ENCODE measurements around the gene CRTC1. TPM values are rescaled to one million over a fixed set of nuclear protein-coding genes. Genes with fewer than 3 reads are reported as not detected.
A peak's percentile ranks its signal among the peaks of the same experiment; 100 is the strongest.

The CRTC1 gene
- total RNA-seq, 2 donors from 2014 or later: 7.1 to 7.3 TPM

GRCh38 chr19:18783958-18784785 is 100.7 kb downstream of the CRTC1 start:
- peak overlapping the region in 1 of 2 donors; percentile 50 for H3K4me3 Mint-ChIP-seq
- peaks cover under 1 to 6% of the 10 kb centered on the region in 2 donors for H3K36me3 Mint-ChIP-seq (ENCODE audit: insufficient read depth in 2 of 2)
- ATAC-seq (replicated peaks in 1 of 2) (no peak), DNase-seq (no peak)
- H3K4me1 Mint-ChIP-seq (ENCODE audit: low read depth): peaks cover 29% of the 10 kb centered on the region
- peaks cover 46% of the 10 kb centered on the region for H3K27me3 Mint-ChIP-seq (ENCODE audit: low read depth)
- H3K27ac Mint-ChIP-seq: no peak overlapping the region
- no peaks in the 10 kb centered on the region for H3K9me3 Mint-ChIP-seq

- Mint-ChIP-seq H3K36me3 (ENCODE audit: insufficient read depth in 2 of 2) (peaks cover 2 to 6% of the 10 kb centered on the region in 2 donors), H3K4me1 (ENCODE audit: low read depth) (peaks cover 33% of the 10 kb centered on the region), H3K27ac (no peak overlapping the region), H3K4me3 (peak overlapping the region in 1 of 2 donors; percentile 50), H3K27me3 (ENCODE audit: low read depth) (peaks cover 52% of the 10 kb centered on the region), H3K9me3 (no peaks in the 10 kb centered on the region)
- DNase-seq (no peak), ATAC-seq (replicated peaks in 1 of 2) (no peak)
Observed at GRCh38 chr19:18784786-18785120, 101.3 kb downstream of the CRTC1 start.

- DNase-seq (peak; percentile 78 to 81), ATAC-seq (replicated peaks in 1 of 2) (peak; percentile 84 to 87)
- Mint-ChIP-seq H3K36me3 (ENCODE audit: insufficient read depth in 2 of 2) (peaks cover 4 to 9% of the 10 kb centered on the region in 2 donors), H3K9me3 (no peaks in the 10 kb centered on the region), H3K27ac (no peak overlapping the region), H3K4me1 (ENCODE audit: low read depth) (peaks cover 38% of the 10 kb centered on the region), H3K27me3 (ENCODE audit: low read depth) (peaks cover 59% of the 10 kb centered on the region), H3K4me3 (peak overlapping the region; percentile 50 to 66)
Observed at GRCh38 chr19:18785179-18786124, 102.0 kb downstream of the CRTC1 start.

GRCh38 chr19:18788529-18789421 is 105.3 kb downstream of the CRTC1 start:
- ATAC-seq (replicated peaks in 1 of 2) (no peak), DNase-seq (no peak)
- Mint-ChIP-seq H3K36me3 (ENCODE audit: insufficient read depth in 2 of 2) (peaks cover 4 to 9% of the 10 kb centered on the region in 2 donors), H3K27ac (no peak overlapping the region), H3K4me1 (ENCODE audit: low read depth) (peaks cover 43% of the 10 kb centered on the region), H3K27me3 (ENCODE audit: low read depth) (peaks cover 86% of the 10 kb centered on the region), H3K4me3 (peak overlapping the region; percentile 75 to 88), H3K9me3 (no peaks in the 10 kb centered on the region)

- peak overlapping the region; percentile 75 to 88 for H3K4me3 Mint-ChIP-seq
- ATAC-seq (replicated peaks in 1 of 2) (no peak), DNase-seq (no peak)
- no peak overlapping the region for H3K27ac Mint-ChIP-seq
- peaks cover 87% of the 10 kb centered on the region for H3K27me3 Mint-ChIP-seq (ENCODE audit: low read depth)
- H3K9me3 Mint-ChIP-seq: no peaks in the 10 kb centered on the region
- H3K36me3 Mint-ChIP-seq (ENCODE audit: insufficient read depth in 2 of 2): peaks cover 4 to 9% of the 10 kb centered on the region in 2 donors
- H3K4me1 Mint-ChIP-seq (ENCODE audit: low read depth): peaks cover 43% of the 10 kb centered on the region
Observed at GRCh38 chr19:18789422-18789869, 106.0 kb downstream of the CRTC1 start.

DNA sequence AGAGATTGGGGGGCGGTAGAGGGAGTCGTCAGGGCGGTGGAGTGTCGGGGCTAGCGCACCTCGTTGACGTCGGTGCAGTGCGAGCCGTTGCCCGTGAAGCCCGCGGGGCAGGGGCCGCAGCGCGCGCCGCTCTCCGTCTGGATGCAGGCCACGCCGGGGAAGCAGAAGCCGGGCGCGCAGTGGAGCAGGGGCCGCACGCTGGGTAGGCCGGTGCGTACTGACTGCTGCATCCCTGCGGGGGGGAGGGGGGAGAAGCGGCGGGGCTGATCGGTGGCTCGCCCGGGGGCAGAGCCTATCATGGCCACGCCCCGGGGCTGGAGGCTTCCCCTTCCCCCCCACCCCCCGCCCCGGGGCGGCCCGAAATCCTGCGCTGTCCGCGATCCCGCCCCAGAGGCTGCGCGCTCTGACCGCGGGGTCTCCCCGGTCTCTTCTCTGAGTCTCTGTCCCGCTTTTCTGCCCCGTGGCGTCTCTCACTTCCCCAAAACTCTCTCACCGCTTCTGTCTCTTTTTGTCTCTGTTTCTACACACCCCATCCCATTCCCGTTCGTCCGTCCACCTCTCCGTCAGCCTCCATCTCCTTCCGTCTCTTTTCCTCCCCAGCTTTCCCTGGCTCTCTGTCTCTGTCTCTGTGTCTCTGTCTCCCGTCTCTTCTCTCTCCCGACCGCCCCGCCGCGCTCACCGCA is 106.5 kb downstream of the CRTC1 start:
- H3K36me3 Mint-ChIP-seq (ENCODE audit: insufficient read depth in 2 of 2): peaks cover 4 to 9% of the 10 kb centered on the region in 2 donors
- DNase-seq (peak in 1 of 2 donors; percentile 28), ATAC-seq (replicated peaks in 1 of 2) (peak; percentile 4 to 28)
- H3K4me1 Mint-ChIP-seq (ENCODE audit: low read depth): peaks cover 43% of the 10 kb centered on the region
- H3K9me3 Mint-ChIP-seq: no peaks in the 10 kb centered on the region
- H3K4me3 Mint-ChIP-seq: peak overlapping the region; percentile 73 to 88
- peak overlapping the region; percentile 38 for H3K27ac Mint-ChIP-seq
- H3K27me3 Mint-ChIP-seq (ENCODE audit: low read depth): peaks cover 82% of the 10 kb centered on the region

DNA sequence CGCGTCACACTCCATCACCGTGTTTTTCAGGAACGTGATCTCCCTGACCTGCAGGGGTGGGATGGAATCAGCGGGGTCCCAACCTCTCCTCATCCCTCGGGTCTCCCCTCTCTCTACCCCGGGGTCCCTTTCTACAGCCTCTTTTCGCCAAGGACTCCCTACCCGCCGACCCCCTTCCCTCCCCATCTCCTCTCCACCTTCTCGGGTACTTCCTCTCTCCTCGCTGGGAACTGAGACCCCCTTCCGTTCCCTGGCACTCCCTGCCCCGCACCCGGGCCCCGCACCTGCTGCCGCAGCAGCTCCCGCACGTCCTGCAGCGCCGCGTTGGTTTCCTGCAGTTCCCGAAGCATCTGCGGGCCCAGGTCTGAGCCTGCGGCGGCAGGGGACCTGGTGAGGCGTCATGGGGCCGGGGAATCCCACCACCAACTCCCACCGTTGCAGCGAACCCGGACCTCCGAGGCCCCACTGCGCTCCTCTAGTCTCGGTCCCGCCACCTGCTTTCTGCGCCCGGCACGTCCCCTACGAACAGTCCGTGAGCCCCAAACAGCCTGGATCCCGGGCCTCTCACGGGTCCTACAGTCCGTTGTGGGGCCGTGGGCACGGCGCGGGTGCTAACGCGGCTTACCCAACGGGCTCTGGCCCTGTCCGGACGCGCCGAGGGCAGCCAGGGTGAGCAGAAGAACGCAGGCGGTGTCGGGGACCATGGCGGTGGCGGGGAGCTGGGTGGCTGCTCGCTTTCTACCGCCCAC is 107.3 kb downstream of the CRTC1 start, which contains the start of gene COMP:
COMP (minus strand) TSS at position 740 of the 749 bp plus-strand sequence; CDS start at position 704, 36 bp downstream.
- Mint-ChIP-seq H3K9me3 (no peaks in the 10 kb centered on the region), H3K27me3 (ENCODE audit: low read depth) (peaks cover 76% of the 10 kb centered on the region), H3K27ac (peak within 1 kb of the TSS; percentile 38), H3K36me3 (ENCODE audit: insufficient read depth in 2 of 2) (peaks cover 4 to 9% of the 10 kb centered on the region in 2 donors), H3K4me1 (ENCODE audit: low read depth) (peaks cover 36% of the 10 kb centered on the region), H3K4me3 (peak within 1 kb of the TSS; percentile 73 to 88)
- ATAC-seq (replicated peaks in 1 of 2) (no peak), DNase-seq (no peak)

DNA sequence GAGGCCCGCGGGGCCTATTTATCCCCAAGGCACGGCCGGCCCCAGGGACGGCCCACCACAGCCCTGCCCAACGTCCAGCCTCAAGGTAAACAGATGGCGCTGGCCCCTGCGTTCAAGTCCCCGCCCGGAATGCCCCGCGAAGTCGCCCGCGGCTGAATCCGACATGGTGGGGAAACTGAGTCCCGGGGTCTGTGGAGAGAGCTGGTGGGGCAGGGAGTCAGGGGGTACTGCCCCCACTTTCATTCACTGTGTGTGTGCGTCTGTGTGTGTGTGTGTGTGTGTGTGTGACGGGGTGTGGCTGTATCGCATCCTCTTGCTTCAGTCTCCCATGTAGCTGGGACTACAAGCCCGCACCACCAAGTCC is 107.8 kb downstream of the CRTC1 start:
- DNase-seq (no peak), ATAC-seq (replicated peaks in 1 of 2) (no peak)
- Mint-ChIP-seq H3K36me3 (ENCODE audit: insufficient read depth in 2 of 2) (peaks cover 4 to 9% of the 10 kb centered on the region in 2 donors), H3K4me3 (no peak overlapping the region), H3K4me1 (ENCODE audit: low read depth) (peaks cover 31% of the 10 kb centered on the region), H3K9me3 (no peaks in the 10 kb centered on the region), H3K27me3 (ENCODE audit: low read depth) (peaks cover 74% of the 10 kb centered on the region), H3K27ac (no peak overlapping the region)

- peaks cover 24% of the 10 kb centered on the region for H3K4me1 Mint-ChIP-seq (ENCODE audit: low read depth)
- H3K27ac Mint-ChIP-seq: no peak overlapping the region
- H3K4me3 Mint-ChIP-seq: no peak overlapping the region
- no peak for DNase-seq
- peaks cover 4 to 6% of the 10 kb centered on the region in 2 donors for H3K36me3 Mint-ChIP-seq (ENCODE audit: insufficient read depth in 2 of 2)
- peaks cover 73% of the 10 kb centered on the region for H3K27me3 Mint-ChIP-seq (ENCODE audit: low read depth)
- no peak for ATAC-seq (replicated peaks in 1 of 2)
- no peaks in the 10 kb centered on the region for H3K9me3 Mint-ChIP-seq
Observed at GRCh38 chr19:18792661-18793060, 109.2 kb downstream of the CRTC1 start.

DNA sequence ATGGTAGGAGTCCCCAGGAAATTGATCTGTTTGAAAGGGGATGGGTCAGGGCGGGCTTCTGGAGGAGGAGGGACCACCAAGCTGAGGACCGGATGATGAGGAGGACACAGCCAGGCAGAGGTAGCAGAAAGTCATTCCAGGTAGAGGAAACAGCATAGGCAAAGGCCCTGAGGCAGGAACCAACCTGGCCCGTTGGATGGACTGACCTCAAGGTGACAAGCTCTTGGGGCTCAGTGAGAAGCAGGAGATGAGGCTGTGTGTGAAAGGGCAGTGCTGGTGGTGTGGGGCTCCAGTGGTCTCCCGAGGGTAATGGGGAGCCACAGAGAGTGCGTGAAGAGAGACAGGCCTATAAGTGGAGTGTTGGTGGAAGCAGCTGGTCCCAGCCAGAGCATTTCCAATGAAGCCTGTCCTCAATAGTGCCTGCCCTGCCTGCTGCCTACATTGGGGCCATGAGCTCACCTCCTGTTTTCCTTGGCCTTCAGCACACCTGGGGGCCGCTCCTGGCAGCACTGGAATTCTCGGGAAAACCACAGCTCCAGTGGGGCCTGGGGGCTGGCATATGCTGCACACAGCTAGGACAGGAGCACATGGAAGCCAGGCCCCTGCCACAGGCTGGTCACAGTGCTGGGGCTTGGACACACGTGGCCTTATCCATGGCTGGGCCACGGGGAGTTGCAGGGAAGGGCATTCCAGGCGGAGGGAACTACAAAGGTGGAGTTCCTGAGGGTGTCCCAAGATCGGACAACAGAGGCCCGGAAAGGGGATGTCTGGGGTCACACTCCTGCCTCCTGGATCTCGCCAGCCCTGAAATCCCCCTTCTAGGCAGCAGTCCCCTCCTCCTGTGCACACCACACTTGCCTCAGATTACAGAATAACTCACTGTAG is 109.9 kb downstream of the CRTC1 start:
- H3K36me3 Mint-ChIP-seq (ENCODE audit: insufficient read depth in 2 of 2): peaks cover 3 to 4% of the 10 kb centered on the region in 2 donors
- H3K9me3 Mint-ChIP-seq: no peaks in the 10 kb centered on the region
- no peak for ATAC-seq (replicated peaks in 1 of 2)
- peaks cover 20% of the 10 kb centered on the region for H3K4me1 Mint-ChIP-seq (ENCODE audit: low read depth)
- H3K4me3 Mint-ChIP-seq: no peak overlapping the region
- no peak for DNase-seq
- H3K27ac Mint-ChIP-seq: no peak overlapping the region
- H3K27me3 Mint-ChIP-seq (ENCODE audit: low read depth): peaks cover 73% of the 10 kb centered on the region

DNA sequence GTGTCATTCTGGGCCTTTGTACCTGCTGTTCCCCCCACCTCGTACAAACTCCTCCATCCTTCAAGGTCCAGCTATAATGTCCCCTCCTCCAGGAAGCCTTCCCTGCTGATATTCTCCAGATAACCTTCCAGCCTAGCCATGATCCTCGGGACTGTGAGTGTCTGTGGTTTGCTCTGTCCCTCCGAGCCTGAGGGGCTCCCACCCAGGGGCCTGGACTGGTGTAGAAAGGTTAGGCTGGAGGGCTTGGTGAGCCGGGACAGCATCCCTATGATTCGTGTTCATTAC is 110.5 kb downstream of the CRTC1 start:
- no peak overlapping the region for H3K27ac Mint-ChIP-seq
- no peaks in the 10 kb centered on the region for H3K9me3 Mint-ChIP-seq
- peaks cover 3 to 4% of the 10 kb centered on the region in 2 donors for H3K36me3 Mint-ChIP-seq (ENCODE audit: insufficient read depth in 2 of 2)
- DNase-seq (no peak), ATAC-seq (replicated peaks in 1 of 2) (no peak)
- H3K27me3 Mint-ChIP-seq (ENCODE audit: low read depth): peaks cover 70% of the 10 kb centered on the region
- H3K4me3 Mint-ChIP-seq: no peak overlapping the region
- peaks cover 16% of the 10 kb centered on the region for H3K4me1 Mint-ChIP-seq (ENCODE audit: low read depth)
